Uterus (tissue), 2 donors: ENCODE results near the gene PSAPL1.

Experiments
- POLR2A ChIP-seq, 2 donors: fragments of 450-650 bp; IDR thresholded peaks; one replicate each; pipeline ENCODE4 v1.6.1; 2016; ENCODE audit warnings: antibody characterized with exemption in 2 of 2, mild to moderate bottlenecking in 1 of 2, moderate library complexity in 1 of 2
- TF ChIP-seq, protein P1 (sequence below), 4 experiments: fragments of 200-600 bp in 2 of 4; fragments of 450-650 bp in 2 of 4; sonication (generic) in 2 of 4; IDR thresholded peaks; one replicate each; pipeline ENCODE4 v1.5.1; 2016 to 2019; ENCODE audit warnings: antibody characterized with exemption in 4 of 4, mild to moderate bottlenecking in 2 of 4, moderate library complexity in 1 of 4

DNA sequence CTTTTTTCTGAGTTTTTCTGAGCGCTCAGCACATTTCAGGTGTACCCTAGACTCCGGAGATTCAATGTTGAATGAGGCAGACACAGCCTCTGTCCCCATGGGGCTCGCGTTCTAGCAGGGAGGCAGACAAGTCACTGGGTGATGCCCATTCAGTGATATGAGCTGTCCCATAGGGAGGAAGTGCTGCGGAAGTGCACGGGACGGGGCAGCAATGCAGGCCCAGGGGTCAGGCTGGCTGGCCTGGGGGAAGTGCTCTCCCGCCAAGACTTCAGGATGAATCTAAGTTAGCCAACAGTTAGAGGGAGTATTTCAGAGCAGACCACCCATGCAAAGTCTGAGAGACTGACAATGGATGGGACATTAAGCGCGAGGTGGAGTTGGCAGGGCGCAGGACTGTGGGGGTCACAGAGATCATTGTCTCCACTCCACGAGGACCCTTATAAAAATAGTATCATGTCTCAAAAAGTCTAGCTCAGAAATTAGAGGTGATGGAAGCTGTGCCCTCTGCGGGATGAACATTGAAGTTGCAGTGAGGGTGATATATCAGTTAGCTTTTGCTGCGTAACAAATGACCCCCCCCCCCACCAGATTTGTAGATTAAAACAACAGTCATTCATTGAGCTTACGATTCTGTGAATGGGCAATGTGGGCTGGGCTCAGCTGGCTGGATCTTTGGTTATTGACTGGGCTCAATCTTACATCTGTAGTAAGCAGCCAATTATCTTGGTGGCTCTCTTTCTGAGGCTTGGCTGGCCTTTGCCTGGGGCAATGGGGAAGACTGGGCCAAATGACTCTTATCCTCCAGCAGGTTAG, 16.4 kb downstream of the PSAPL1 start:
- TF ChIP-seq, protein P1, sequence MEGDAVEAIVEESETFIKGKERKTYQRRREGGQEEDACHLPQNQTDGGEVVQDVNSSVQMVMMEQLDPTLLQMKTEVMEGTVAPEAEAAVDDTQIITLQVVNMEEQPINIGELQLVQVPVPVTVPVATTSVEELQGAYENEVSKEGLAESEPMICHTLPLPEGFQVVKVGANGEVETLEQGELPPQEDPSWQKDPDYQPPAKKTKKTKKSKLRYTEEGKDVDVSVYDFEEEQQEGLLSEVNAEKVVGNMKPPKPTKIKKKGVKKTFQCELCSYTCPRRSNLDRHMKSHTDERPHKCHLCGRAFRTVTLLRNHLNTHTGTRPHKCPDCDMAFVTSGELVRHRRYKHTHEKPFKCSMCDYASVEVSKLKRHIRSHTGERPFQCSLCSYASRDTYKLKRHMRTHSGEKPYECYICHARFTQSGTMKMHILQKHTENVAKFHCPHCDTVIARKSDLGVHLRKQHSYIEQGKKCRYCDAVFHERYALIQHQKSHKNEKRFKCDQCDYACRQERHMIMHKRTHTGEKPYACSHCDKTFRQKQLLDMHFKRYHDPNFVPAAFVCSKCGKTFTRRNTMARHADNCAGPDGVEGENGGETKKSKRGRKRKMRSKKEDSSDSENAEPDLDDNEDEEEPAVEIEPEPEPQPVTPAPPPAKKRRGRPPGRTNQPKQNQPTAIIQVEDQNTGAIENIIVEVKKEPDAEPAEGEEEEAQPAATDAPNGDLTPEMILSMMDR (IDR thresholded peaks at IDR 0.05) = no peak
- no peak for TF ChIP-seq POLR2A (IDR thresholded peaks at IDR 0.05)
